NCI-H2196 (cell line): ENCODE results near the gene WDR33.

ENCODE experiments used
- DNase-seq: peaks from one replicate; lab custom pipeline; 2025; ENCODE audit not compliant: unreplicated experiment; lab: John Stamatoyannopoulos, UW

Gene WDR33

DNA sequence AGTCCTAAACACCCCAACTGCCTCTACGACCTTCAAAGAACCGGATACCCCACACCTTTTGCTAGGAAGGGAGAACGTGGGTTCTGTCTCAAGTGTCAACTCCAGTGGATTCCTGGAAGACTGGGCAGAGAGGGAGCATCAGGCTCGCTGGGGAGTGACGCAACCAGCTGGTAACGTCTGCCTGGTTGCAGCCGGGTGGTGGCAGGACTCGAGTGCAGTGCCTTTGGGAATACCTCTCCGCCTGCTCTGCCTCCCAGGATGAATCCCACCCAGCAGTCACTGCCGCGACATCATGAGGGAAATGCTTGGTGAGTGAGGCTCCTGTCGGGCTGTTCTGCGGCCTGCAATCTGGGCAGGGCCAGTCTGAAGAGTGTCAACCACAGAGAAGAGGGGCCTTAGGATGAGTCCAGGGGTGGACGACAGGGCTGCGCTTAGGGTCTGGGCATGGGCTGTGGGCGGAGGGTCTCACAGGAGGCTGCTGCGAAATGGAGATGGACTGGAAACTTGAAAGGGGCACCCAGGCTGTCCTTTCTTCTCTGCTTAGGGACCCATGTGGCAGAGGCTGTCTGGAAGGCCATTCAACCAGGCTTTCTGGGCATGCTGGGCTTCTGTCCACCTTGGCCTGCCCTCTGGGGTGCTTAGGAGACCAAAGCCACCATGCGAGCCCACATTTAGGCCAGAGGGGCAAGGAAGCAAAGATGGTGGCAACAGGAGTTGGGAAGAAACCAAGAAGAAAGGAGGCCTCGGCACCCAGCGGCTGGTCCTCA is 152.1 kb downstream of the WDR33 start:
- no peak for DNase-seq

DNA sequence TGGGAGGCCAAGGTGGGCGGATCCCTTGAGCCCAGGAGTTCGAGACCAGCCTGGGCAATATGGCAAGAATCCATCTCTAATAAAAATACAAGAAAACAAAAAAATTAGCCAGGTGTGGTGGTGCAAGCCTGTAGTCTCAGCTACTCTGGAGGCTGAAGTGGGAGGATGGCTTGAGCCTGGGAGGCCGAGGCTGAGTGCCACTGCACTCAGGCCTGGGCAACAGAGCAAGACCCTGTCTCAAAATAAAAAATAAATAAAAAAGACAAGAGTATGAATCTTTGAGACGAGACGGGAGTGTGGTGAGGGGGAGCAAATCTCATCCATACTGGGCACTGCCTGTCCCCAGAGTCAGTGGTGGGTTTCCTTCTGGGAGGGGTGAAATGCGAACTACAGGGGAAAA is 152.8 kb downstream of the WDR33 start:
- DNase-seq: no peak

DNA sequence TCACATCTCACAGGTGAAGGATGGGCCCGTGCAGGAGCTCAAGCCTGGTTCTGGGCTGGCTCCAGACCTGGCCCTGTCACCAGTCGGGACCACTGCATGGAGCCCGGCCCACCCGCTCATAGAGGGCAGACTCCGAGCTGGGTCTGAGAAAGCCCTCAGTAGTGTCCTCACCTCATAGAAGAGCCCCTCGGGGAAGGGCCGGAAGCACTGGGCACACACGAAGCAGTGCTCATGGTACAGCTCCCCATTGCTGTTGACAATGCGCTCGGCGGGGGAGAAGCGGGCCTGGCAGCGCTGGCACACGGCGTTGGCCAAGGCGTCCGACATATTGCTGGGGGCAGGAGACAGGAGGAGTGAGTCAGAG is 153.8 kb downstream of the WDR33 start:
- DNase-seq: no peak

DNA sequence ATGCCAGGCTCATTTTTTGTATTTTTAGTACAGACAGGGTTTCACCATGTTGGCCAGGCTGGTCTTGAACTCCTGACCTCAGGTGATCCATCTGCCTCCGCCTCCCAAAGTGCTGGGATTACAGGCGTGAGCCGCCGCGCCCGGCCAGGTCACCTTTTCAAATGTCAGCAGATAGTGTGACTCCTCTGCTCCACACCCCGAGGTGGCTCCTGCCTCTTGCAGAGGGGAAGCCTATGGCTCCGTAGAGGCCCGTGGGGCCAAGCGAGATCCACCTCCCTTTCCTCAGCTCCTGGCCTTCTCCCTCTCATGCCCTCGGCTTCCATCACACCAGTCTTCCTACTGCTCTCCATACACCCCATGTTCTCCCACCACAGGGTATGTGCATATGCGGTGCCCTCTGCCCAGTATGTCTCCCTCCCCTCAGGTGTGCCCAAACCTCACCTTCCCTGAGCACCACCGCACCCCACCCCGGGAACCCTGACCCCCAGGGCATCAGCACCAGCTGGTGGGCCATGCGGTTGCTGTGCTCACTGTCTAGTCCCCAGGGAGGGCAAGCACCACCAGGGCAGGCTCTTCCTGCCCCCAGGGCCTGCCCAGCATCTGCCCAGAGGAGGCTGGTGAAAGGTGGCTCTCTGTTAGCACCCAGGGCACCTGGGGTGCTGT is 154.3 kb downstream of the WDR33 start:
- DNase-seq: no peak

DNA sequence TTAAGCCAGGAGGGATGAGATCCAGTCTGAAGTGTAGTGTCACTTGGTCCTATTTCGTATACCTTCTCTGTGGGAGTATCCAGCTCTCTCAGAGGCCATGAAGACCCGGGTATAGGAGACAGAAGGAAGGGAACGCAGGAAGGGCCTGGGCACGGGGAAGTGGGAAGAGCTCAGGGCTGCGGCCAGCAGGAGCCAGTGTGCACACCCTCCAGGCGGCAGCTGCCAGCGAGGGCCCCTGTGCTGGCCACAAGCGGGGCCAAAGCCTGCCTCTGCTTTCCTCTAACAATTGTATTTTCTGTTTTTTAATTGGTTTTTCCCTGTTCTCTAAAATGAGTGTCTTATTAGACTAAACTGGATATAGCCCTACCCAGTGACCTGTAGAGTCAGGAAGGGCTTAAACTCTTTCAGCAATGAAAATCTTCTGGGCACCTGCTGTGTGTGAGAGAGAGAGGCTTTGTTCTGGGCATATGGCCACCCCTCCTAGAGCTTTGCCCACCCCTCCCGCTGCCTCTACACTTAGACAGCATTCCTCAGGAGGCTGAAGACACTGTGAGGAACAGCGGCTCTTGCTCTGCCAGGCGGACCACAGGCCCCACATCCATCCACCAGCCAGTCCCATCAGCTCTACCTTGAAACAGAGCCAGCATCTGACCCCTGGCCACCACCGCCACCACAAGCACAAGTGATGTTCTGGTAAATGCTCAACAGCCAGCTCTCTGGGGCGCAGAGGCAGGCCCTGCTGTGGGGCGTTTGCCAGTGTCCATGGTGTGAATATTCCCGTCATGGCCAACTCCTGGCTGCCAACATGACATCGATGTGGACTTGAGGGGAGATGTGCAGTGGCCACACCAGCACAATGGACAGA is 155.5 kb downstream of the WDR33 start:
- DNase-seq: no peak

DNA sequence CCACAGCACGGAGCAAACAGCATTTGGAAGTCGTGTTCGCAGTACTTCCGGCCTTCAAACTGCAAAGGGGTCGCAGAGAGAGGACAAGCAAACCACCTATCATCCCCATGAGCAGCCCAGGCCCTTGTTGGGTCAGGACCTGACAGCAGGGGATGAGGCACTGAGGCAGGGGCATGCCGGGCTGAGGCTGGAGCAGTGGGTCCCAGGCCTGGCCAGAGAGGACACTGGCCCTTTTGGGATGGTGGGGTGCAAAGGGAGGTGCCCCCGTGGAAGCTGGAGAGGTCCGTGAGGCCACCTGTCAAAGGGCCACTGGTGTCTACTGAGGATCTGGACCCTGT is 156.2 kb downstream of the WDR33 start:
- DNase-seq: no peak

DNA sequence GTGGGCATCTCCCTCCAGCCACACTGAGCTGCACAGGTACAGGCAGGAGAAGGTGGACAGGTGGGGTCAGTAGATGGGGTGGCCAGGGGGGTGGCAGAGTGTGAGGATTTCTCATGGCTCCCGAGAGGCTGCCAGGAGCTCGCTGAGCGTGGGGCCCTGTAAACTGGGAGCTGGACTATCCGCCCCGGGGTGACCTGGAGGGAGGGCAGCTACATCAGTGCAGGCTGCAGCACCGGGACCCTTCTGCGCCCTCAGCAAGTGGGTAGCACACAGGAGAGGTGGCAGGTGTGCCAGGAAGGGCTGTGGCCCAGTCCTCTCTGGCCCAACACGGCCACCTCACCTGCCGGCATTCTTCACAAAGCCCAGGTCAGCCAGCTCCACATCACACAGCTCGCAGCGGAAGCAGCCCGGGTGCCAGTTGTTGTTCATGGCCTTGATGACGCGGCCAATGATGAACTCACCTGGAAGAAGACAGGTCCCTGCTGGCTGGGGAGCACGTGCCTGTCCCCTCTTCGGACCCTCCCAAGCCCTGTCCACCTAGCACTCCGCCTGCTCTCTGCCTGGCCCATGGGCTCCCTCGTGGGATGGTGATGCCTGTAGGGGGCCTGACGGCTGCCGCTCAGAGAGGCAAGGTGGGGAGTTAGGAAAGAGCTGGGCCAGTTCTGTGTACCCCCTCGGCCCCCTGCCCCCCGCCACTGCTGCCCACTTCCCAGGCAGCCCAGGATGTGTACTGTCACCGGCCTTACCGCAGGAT is 156.7 kb downstream of the WDR33 start:
- DNase-seq: no peak

DNA sequence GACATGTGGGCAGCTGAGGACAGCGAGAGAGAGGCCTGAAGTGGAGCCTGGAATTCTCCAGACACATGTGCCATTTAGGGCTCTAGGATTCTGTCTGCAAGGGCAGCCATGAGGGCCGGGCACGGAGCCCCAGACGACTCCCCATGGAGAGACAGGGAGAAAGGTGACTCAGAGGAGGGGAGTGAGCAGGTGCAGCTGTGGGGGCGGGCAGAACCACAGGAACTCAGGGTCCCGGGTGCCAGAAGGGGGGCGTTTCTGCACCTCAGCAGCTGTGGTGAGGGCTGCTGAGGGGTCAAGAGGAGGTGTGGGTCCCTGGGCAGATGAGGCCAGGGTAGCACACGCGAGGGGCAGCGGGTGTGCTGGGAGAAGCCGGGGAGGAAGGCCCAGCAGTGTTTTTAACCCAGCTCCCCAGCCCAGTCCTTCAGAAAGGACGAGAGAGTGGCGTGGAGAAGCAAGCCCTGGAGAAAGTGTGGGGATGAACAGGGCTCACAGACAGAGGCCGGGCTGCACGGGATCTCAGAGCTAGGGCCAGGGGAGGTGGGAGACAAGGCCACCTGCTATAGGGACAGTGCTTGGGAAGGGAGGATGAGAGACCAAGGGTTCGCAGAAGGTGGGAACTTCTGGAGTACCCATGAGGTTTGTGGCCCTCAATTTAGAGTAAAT is 157.4 kb downstream of the WDR33 start:
- DNase-seq: no peak

DNA sequence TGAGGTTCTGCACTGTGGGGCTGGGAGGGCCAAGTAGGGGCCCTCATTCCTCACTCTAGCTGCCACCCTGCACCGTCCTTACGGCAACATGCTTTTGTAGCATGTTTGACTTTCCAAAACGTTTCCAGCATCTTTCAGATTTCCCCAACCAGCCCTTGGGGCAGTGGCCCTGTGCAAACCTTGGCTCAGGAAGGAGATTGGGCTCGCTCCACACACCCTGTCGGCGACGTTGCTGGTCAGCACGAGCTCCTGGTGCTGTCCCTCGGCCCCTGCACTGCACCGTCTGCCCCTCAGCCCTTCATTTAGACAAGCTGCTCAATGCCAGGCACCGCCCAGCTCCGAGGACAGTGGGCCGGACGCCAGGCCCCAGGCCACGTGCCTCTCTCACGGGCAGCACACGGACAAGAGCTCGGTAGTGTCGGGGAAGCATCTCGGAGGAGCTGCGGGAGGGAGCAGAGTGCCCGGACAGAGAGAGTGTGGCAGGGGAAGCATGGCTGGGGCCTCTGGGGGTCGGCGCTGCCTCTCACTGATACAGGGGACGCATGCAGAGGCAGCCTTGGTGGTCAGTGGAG is 158.1 kb downstream of the WDR33 start:
- DNase-seq: no peak

DNA sequence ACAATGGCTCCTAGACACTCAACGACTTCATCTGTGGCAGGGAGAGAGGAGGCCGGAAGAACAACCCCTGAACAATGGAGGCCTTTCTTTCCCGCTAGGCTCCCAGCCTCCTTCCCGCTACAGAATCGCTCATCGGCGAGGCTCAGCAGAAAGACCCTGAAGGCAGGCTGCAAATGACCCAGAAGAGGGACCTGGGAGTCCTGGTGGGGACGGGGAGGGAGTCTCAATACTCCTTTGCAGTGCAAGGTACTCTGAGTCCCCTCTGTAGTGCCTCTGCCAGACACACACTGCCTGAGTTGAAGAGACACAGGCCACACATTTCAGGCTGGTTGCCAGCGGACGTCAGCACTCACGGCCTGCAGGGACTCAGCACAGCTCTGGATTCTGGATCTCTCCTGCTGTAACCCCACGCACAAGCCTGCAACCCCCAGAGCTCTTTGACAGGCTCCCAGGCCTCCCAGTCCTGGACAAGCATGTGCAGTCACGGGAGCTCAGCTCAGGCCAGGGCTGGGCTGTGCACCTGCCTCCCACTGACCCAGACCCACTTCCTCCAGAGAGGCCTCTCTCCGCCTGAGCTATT is 158.9 kb downstream of the WDR33 start:
- DNase-seq: no peak

DNA sequence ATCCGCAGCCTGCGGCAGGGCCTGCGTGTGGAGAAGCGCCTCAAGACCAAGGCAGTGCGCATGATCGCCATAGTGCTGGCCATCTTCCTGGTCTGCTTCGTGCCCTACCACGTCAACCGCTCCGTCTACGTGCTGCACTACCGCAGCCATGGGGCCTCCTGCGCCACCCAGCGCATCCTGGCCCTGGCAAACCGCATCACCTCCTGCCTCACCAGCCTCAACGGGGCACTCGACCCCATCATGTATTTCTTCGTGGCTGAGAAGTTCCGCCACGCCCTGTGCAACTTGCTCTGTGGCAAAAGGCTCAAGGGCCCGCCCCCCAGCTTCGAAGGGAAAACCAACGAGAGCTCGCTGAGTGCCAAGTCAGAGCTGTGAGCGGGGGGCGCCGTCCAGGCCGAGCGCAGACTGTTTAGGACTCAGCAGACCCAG is 159.6 kb downstream of the WDR33 start:
- DNase-seq: no peak
